GM12865 (cell line): ENCODE data around the gene PIAS1.

Source experiments
- DNase-seq: peaks from one replicate; pipeline ENCODE4 v3.0.0; 2010; ENCODE audit warnings: low read depth
- H3K4me3 ChIP-seq: 2 replicates; pipeline ENCODE4 v1.5.1; 2011; ENCODE audit warnings: mild to moderate bottlenecking, low read depth, low read length, control low read depth
- TF ChIP-seq, protein P1 (sequence below): IDR thresholded peaks from 2 replicates; pipeline ENCODE4 v1.5.1; 2011; ENCODE audit warnings: low read length, control low read depth, low read depth, inconsistent platforms; ENCODE audit not compliant: insufficient read depth; ENCODE audit errors: missing control alignments

Gene PIAS1

DNA sequence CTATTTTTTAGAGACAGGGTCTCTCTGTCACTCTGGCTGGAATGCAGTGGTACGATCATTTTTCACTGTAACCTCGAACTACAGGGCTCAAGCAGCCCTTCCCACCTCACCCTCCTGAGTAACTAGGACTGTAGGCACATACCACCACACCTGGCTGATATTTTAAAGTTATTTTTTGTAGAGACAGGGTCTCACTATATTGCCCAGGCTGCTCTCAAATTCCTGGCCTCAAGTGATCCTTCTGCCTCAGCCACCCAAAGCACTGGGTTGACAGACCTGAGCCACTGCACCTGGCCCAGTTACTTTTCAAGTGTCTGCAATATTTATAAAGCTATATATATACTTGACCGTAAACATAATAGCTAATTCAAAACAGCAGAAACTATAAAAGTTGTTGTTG, 75.0 kb downstream of the PIAS1 start:
- TF ChIP-seq, protein P1, sequence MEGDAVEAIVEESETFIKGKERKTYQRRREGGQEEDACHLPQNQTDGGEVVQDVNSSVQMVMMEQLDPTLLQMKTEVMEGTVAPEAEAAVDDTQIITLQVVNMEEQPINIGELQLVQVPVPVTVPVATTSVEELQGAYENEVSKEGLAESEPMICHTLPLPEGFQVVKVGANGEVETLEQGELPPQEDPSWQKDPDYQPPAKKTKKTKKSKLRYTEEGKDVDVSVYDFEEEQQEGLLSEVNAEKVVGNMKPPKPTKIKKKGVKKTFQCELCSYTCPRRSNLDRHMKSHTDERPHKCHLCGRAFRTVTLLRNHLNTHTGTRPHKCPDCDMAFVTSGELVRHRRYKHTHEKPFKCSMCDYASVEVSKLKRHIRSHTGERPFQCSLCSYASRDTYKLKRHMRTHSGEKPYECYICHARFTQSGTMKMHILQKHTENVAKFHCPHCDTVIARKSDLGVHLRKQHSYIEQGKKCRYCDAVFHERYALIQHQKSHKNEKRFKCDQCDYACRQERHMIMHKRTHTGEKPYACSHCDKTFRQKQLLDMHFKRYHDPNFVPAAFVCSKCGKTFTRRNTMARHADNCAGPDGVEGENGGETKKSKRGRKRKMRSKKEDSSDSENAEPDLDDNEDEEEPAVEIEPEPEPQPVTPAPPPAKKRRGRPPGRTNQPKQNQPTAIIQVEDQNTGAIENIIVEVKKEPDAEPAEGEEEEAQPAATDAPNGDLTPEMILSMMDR: no peak
- no peak overlapping the region for H3K4me3 ChIP-seq
- DNase-seq: no peak

DNA sequence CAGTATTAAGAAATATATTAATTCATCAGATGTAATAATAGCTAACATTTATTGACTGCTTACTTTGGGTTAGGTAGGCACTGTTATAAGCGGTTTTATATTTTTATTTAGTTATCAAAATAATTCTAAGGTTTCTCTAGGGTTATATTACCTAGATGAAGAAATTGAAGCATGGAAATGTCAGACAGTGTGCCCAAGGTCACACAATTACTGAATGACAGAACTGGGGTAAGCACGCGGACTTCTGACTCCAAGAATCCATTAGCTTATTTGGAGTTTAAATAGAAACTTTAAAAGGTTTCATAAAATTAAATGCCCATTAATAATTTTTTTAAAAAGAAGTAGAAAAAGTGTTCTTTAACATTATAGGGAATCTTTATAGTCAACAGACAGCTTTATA, 76.7 kb downstream of the PIAS1 start:
- DNase-seq: no peak
- TF ChIP-seq, protein P1: no peak
- no peak overlapping the region for H3K4me3 ChIP-seq

DNA sequence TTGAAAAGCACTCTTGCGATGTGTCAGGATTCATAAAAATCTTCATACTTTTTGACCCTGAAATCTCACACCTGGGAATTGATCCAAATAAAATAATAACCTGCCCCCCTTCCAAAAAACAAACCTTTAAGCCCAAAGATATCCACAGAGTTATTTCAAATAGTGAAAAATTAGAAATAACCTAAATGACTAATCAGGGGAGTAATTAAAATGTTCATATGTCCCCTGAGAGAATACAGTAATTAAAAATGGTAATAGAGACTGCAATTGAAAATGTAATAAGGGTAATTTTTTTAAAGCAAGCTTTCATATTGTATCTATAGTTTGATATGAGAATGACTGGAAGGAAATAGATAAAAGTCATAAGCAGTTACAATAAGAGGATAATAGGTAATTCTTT, 83.0 kb downstream of the PIAS1 start:
- TF ChIP-seq, protein P1: no peak
- no peak overlapping the region for H3K4me3 ChIP-seq
- no peak for DNase-seq

DNA sequence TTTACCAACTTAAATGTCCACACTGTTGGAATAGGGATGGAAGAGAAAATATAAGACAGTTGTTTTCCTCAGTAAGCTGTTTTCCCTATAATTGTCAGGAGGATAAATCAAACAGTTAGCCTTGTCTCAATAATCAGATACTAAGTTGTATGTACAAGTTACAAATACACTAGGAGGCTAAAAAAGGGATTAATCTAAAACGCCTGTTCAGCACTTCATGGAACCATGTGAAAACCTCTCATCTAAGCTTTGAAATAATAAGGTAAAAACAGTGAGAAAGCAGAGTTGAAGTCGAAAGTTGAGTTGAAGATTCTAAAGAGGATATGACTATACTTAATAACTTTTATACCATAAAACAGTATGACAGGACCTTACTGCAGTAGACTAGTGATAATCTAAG, 89.0 kb downstream of the PIAS1 start:
- no peak for DNase-seq
- H3K4me3 ChIP-seq: no peak overlapping the region
- TF ChIP-seq, protein P1: no peak

DNA sequence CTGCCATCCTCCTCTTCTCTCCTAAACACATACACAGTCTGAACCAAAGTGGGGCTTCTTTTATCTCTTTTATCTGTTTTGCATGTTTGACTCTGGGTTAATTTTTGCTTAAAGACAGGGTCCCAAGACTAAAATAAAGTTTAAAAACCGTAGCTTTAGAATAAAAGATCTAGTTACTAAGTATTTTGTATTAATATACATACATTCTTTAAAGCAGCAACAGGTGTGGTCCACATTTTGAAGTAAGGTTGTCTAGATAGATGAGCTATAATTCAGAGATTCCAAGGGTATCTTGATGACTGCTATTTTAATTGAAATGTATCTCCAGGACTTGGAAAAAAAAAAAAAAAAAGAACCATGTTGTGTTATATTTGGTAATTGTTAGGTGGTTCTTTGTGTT, 89.7 kb downstream of the PIAS1 start:
- H3K4me3 ChIP-seq: no peak overlapping the region
- TF ChIP-seq, protein P1: no peak
- no peak for DNase-seq

DNA sequence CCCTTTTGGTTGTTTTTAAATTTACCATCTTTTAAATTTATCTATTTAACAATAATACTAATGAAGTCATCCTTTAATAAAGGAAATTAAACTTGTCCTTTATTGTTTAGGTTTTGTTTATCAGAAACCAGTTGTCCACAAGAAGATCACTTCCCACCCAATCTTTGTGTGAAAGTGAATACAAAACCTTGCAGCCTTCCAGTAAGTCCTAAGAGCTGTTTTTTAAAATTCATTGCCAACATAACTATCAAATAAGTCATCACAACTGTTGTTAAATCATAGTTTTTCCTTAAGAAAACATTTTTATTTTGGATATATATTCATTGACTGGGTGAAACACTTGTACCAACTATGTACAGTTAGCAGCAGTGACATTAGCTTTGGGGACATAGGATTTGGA, 91.6 kb downstream of the PIAS1 start:
- no peak for DNase-seq
- H3K4me3 ChIP-seq: no peak overlapping the region
- TF ChIP-seq, protein P1: no peak

DNA sequence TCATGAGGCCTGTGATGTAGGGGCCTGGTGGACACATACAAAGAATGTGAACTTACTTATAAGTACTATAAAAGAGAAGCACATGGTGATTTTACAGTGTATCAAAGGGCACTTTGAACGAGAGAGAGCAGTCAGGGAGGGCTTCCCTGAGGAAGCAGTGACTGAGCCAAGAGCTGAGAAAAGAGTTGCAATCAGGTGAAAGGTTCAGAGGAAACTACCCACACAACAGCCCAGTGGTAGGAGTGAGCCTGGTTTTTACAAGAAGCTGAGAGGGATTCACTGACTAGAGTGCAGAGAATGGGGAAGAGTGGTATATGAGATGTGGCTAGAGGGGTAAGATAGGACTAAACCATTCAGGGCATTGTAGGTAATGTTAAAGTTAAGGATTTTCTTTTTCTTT, 93.9 kb downstream of the PIAS1 start:
- no peak overlapping the region for H3K4me3 ChIP-seq
- DNase-seq: no peak
- TF ChIP-seq, protein P1: no peak
